ENCODE results near the gene ACSL4.

DNA sequence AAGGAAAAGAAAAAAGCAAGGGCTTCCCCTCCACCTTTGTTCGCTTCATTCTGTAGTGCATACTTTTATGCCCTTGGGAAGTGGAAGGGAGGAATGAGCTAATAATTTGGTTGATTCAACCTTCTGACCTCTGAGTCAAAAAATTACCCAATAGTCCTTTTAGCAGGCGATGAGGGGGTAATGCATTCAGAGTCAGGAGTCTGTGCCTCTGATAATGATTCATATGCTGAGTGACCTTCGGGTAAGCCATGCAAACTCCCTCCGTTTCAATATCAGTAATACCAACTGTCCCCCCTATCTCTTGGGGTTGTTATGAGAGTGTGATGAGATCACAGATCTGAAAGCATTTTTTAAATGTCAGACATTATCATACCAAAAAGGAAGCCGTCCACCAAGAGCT lies 41.6 kb upstream of the ACSL4 start:
- TF ChIP-seq POLR2A (IDR thresholded peaks at IDR 0.05) (no peak), EP300 (IDR thresholded peaks at IDR 0.05) (peak in 1 of 2 donors; percentile 51)
- TF ChIP-seq, protein P1, sequence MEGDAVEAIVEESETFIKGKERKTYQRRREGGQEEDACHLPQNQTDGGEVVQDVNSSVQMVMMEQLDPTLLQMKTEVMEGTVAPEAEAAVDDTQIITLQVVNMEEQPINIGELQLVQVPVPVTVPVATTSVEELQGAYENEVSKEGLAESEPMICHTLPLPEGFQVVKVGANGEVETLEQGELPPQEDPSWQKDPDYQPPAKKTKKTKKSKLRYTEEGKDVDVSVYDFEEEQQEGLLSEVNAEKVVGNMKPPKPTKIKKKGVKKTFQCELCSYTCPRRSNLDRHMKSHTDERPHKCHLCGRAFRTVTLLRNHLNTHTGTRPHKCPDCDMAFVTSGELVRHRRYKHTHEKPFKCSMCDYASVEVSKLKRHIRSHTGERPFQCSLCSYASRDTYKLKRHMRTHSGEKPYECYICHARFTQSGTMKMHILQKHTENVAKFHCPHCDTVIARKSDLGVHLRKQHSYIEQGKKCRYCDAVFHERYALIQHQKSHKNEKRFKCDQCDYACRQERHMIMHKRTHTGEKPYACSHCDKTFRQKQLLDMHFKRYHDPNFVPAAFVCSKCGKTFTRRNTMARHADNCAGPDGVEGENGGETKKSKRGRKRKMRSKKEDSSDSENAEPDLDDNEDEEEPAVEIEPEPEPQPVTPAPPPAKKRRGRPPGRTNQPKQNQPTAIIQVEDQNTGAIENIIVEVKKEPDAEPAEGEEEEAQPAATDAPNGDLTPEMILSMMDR (IDR thresholded peaks at IDR 0.05) = no peak
